ENCODE data around the gene SLC6A13.

The SLC6A13 gene

DNA sequence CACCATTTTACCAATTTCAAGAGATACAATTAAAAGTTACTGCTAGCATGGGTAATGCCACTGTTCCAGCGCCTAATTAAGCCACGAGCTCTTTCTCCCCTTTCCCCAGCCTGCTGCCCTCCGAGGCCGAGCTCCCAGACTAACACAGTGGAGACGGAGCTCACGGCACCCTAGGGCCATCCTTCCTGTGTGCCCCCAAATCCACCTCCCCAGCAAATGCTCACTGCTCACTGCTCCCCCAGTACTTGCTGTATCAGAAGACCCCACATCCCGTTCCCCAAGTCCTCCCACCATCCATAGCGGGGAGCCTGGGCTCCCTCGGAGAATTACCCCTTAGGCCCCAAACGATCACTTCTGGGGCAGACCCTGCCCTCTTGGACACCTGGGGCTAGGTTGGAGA, 91.4 kb downstream of the SLC6A13 start:
- TF ChIP-seq, protein P1, sequence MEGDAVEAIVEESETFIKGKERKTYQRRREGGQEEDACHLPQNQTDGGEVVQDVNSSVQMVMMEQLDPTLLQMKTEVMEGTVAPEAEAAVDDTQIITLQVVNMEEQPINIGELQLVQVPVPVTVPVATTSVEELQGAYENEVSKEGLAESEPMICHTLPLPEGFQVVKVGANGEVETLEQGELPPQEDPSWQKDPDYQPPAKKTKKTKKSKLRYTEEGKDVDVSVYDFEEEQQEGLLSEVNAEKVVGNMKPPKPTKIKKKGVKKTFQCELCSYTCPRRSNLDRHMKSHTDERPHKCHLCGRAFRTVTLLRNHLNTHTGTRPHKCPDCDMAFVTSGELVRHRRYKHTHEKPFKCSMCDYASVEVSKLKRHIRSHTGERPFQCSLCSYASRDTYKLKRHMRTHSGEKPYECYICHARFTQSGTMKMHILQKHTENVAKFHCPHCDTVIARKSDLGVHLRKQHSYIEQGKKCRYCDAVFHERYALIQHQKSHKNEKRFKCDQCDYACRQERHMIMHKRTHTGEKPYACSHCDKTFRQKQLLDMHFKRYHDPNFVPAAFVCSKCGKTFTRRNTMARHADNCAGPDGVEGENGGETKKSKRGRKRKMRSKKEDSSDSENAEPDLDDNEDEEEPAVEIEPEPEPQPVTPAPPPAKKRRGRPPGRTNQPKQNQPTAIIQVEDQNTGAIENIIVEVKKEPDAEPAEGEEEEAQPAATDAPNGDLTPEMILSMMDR (IDR thresholded peaks at IDR 0.05; ENCODE audit: insufficient read depth, low read length, poor library complexity, severe bottlenecking): no peak
- H3K4me3 ChIP-seq (replicated peaks; ENCODE audit: low read depth, low read length): no peak overlapping the region
- H3K27me3 ChIP-seq (replicated peaks; ENCODE audit: control insufficient read depth, insufficient read depth, low read length): no peaks in the 10 kb centered on the region; the same call in none of the 2 replicates
- no peak for DNase-seq (ENCODE audit: extremely low read depth, insufficient read length)
- H3K36me3 ChIP-seq (ENCODE audit: control insufficient read depth, insufficient read depth, low read length): no peaks in the 10 kb centered on the region

Measured in GM06990 (cell line).